WTC11 (cell line): Measurements from ENCODE around the gene LGR6. TPM values are rescaled to one million over a fixed set of nuclear protein-coding genes. Genes with fewer than 3 reads are reported as not detected.

Source experiments
- ATAC-seq: fragments of 200-7000 bp; cut with Tn5 transposase; 2 replicates; pipeline ENCODE4 v1.10.0; 2021; ENCODE audit warnings: mild to moderate bottlenecking, moderate library complexity
- CTCF ChIA-PET: fragments of 300-600 bp; sonication (Branson Sonifier 250); formaldehyde crosslinking; loops from one replicate; lab custom pipeline; 2021; ENCODE audit warnings: antibody characterized with exemption; lab: Charles Lee
- POLR2A ChIA-PET: fragments of 350-600 bp; sonication (Branson Sonifier 250); formaldehyde crosslinking; loops from one replicate; lab custom pipeline; 2021; ENCODE audit warnings: antibody characterized with exemption; lab: Charles Lee
- DNase-seq: peaks from one replicate; pipeline ENCODE4 v3.0.0; 2021; ENCODE audit warnings: low spot score
- H3K27ac Mint-ChIP-seq: 2 replicates; pipeline ENCODE4 v1.8.0; 2021; ENCODE audit warnings: mixed read lengths
- H3K27me3 Mint-ChIP-seq: 2 replicates; pipeline ENCODE4 v1.8.0; 2021; ENCODE audit warnings: low read depth, mild to moderate bottlenecking, moderate library complexity, mixed read lengths
- H3K36me3 Mint-ChIP-seq: 2 replicates; pipeline ENCODE4 v1.8.0; 2021; ENCODE audit warnings: mixed read lengths
- H3K4me1 Mint-ChIP-seq: 2 replicates; pipeline ENCODE4 v1.8.0; 2022; ENCODE audit warnings: mixed read lengths
- H3K4me3 Mint-ChIP-seq: 2 replicates; pipeline ENCODE4 v1.8.0; 2021; ENCODE audit warnings: mild to moderate bottlenecking, moderate library complexity, mixed read lengths
- H3K9me3 Mint-ChIP-seq: 2 replicates; pipeline ENCODE4 v1.8.0; 2021; ENCODE audit warnings: mixed read lengths
- CDX4 ChIP-seq: fragments of 250-450 bp; sonication (Bioruptor Pico); IDR thresholded peaks from 2 replicates; pipeline ENCODE4 v1.9.0; 2021; ENCODE audit warnings: moderate library complexity, mild to moderate bottlenecking, inconsistent platforms, borderline replicate concordance
- E2F5 ChIP-seq: sonication (generic); formaldehyde crosslinking; IDR thresholded peaks from 2 replicates; pipeline ENCODE4 v1.8.1; 2022; ENCODE audit warnings: mild to moderate bottlenecking, moderate library complexity, missing genetic modification reagents
- ELF4 ChIP-seq: sonication (generic); formaldehyde crosslinking; IDR thresholded peaks from 2 replicates; pipeline ENCODE4 v1.8.1; 2022; ENCODE audit warnings: low read depth, mild to moderate bottlenecking, moderate library complexity, missing genetic modification reagents
- EMX1 ChIP-seq: fragments of 250-450 bp; sonication (Bioruptor Pico); IDR thresholded peaks from 2 replicates; pipeline ENCODE4 v1.8.0; 2021; ENCODE audit warnings: mild to moderate bottlenecking
- ESRRA ChIP-seq: sonication (generic); formaldehyde crosslinking; IDR thresholded peaks from 2 replicates; pipeline ENCODE4 v1.8.1; 2022; ENCODE audit warnings: mild to moderate bottlenecking, missing genetic modification reagents, borderline replicate concordance
- FOXJ3 ChIP-seq: sonication (generic); formaldehyde crosslinking; IDR thresholded peaks from 2 replicates; pipeline ENCODE4 v1.9.0; 2021; ENCODE audit warnings: missing genetic modification reagents, mild to moderate bottlenecking, borderline replicate concordance
- GRHL2 ChIP-seq: fragments of 250-450 bp; sonication (Bioruptor Pico); IDR thresholded peaks from 2 replicates; pipeline ENCODE4 v1.8.0; 2022; ENCODE audit warnings: mild to moderate bottlenecking, moderate library complexity; ENCODE audit not compliant: insufficient replicate concordance, severe bottlenecking
- GTF2I ChIP-seq: fragments of 250-450 bp; sonication (Bioruptor Pico); conservative IDR thresholded peaks from 2 replicates; pipeline ENCODE4 v1.4.0; 2021; ENCODE audit warnings: mild to moderate bottlenecking
- MAX ChIP-seq: sonication (generic); formaldehyde crosslinking; IDR thresholded peaks from 2 replicates; pipeline ENCODE4 v1.8.0; 2022; ENCODE audit warnings: mild to moderate bottlenecking, missing genetic modification reagents
- NFATC4 ChIP-seq: fragments of 250-450 bp; sonication (Bioruptor Pico); IDR thresholded peaks from 2 replicates; pipeline ENCODE4 v1.9.0; 2021; ENCODE audit warnings: mild to moderate bottlenecking
- NR3C1 ChIP-seq: sonication (generic); formaldehyde crosslinking; conservative IDR thresholded peaks from 2 replicates; pipeline ENCODE4 v1.8.1; 2023; ENCODE audit warnings: low read depth, mild to moderate bottlenecking, missing genetic modification reagents
- PRRX2 ChIP-seq: fragments of 250-450 bp; sonication (Bioruptor Pico); IDR thresholded peaks from 2 replicates; pipeline ENCODE4 v1.8.0; 2021; ENCODE audit warnings: mild to moderate bottlenecking
- SMAD3 ChIP-seq: sonication (generic); formaldehyde crosslinking; IDR thresholded peaks from 2 replicates; pipeline ENCODE4 v1.8.0; 2022; ENCODE audit warnings: missing genetic modification reagents, mild to moderate bottlenecking, borderline replicate concordance
- SOX15 ChIP-seq: fragments of 250-450 bp; sonication (Bioruptor Pico); IDR thresholded peaks from 2 replicates; pipeline ENCODE4 v1.9.0; 2021; ENCODE audit warnings: mild to moderate bottlenecking
- ZMAT4 ChIP-seq: fragments of 250-450 bp; sonication (Bioruptor Pico); IDR thresholded peaks from 2 replicates; pipeline ENCODE4 v1.9.0; 2021; ENCODE audit warnings: mild to moderate bottlenecking
- ZNF263 ChIP-seq: sonication (generic); formaldehyde crosslinking; IDR thresholded peaks from 2 replicates; pipeline ENCODE4 v1.8.1; 2022; ENCODE audit warnings: low read depth, mild to moderate bottlenecking, moderate library complexity, missing genetic modification reagents
- ZNF396 ChIP-seq: fragments of 250-450 bp; sonication (Bioruptor Pico); IDR thresholded peaks from 2 replicates; pipeline ENCODE4 v1.8.0; 2021; ENCODE audit warnings: mild to moderate bottlenecking, moderate library complexity, borderline replicate concordance
- ZSCAN18 ChIP-seq: fragments of 250-450 bp; sonication (Bioruptor Pico); IDR thresholded peaks from 2 replicates; pipeline ENCODE4 v2.1.2; 2022; ENCODE audit warnings: mild to moderate bottlenecking, moderate library complexity
- total RNA-seq: library from RNA; stranded (reverse); gene quantifications from 3 replicates; pipeline ENCODE4 v1.2.3, GENCODE V29; 2021
- TF ChIP-seq, protein P1 (sequence below): sonication (generic); formaldehyde crosslinking; IDR thresholded peaks from 2 replicates; pipeline ENCODE4 v1.8.0; 2022; ENCODE audit warnings: mild to moderate bottlenecking, missing genetic modification reagents
- TF ChIP-seq, protein P2 (sequence below): sonication (generic); formaldehyde crosslinking; conservative IDR thresholded peaks from 2 replicates; pipeline ENCODE4 v1.8.1; 2023; ENCODE audit warnings: mild to moderate bottlenecking, low read depth, missing genetic modification reagents, moderate library complexity
- TF ChIP-seq, protein P3 (sequence below): fragments of 250-450 bp; sonication (Bioruptor Pico); conservative IDR thresholded peaks from 2 replicates; pipeline ENCODE4 v1.9.0; 2021; ENCODE audit warnings: mild to moderate bottlenecking

LGR6 gene
- total RNA-seq, 1 experiment from 2014 or later: 1.1 TPM

DNA sequence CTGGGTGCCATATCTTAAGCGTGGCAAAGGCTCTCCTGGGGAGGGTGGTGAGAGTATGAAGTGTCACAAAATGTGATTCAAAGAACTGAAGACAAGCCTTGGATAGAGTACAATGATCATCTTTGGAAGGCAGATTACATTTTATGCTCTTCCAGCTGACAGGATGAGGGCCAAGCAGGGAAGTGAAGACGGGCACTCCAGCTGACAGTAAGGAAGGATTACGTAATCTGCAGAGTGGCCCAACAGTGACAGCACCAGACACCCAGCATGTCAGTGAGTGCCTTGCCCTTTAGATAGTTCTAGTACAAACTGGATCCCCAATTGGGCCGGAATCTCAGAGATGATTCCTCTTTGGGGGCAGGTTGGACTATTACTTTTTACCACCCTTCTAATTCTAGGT, 95.4 kb downstream of the LGR6 start:
- CTCF ChIA-PET: interaction anchor here (1.5 to 2.9 kb wide), 4 partner anchors 14 to 100 kb away, joined by 3 to 9 read pairs (median 4); no protein-coding TSS in a partner anchor

GRCh38 chr1:202291001-202291400, 97.4 kb downstream of the LGR6 start:
- ATAC-seq: no peak
- CTCF ChIA-PET: interaction anchor here (0.7 to 2.9 kb wide), 7 partner anchors 16 to 106 kb away, joined by 3 to 9 read pairs (median 4); partner anchors contain the start of gene LGR6
- Mint-ChIP-seq H3K4me3 (no peak overlapping the region), H3K9me3 (no peaks in the 10 kb centered on the region), H3K4me1 (0 out of 2 replicates have a peak, but pooled peaks cover 2% of the 10 kb centered on the region), H3K27me3 (no peaks in the 10 kb centered on the region), H3K27ac (no peak overlapping the region), H3K36me3 (no peaks in the 10 kb centered on the region)
- POLR2A ChIA-PET: no interaction called here
- no peak for DNase-seq
- no peak for TF ChIP-seq GTF2I

More for the DNA sequence above, 95.4 kb downstream of the LGR6 start:
- no peak for ATAC-seq
- Mint-ChIP-seq H3K4me3 (no peak overlapping the region), H3K9me3 (no peaks in the 10 kb centered on the region), H3K27me3 (no peaks in the 10 kb centered on the region)
- POLR2A ChIA-PET: no interaction called here
- TF ChIP-seq FOXJ3 (CRISPR knock-in tag) (no peak), ESRRA (CRISPR knock-in tag) (no peak), PRRX2 (CRISPR knock-in tag) (no peak), SOX15 (CRISPR knock-in tag) (no peak), NR3C1 (CRISPR knock-in tag) (no peak), GRHL2 (CRISPR knock-in tag) (no peak), MAX (CRISPR knock-in tag) (no peak), ZSCAN18 (CRISPR knock-in tag) (no peak), GTF2I (no peak), ZMAT4 (CRISPR knock-in tag) (no peak), CDX4 (no peak), NFATC4 (CRISPR knock-in tag) (no peak), ZNF396 (CRISPR knock-in tag) (no peak), ELF4 (CRISPR knock-in tag) (no peak)
- TF ChIP-seq, protein P1, sequence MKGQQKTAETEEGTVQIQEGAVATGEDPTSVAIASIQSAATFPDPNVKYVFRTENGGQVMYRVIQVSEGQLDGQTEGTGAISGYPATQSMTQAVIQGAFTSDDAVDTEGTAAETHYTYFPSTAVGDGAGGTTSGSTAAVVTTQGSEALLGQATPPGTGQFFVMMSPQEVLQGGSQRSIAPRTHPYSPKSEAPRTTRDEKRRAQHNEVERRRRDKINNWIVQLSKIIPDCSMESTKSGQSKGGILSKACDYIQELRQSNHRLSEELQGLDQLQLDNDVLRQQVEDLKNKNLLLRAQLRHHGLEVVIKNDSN: no peak
- TF ChIP-seq, all 79 proteins: peak for 0
- Mint-ChIP-seq H3K27ac (no peak overlapping the region), H3K36me3 (no peaks in the 10 kb centered on the region), H3K4me1 (0 out of 2 replicates have a peak, but pooled peaks cover 2% of the 10 kb centered on the region)
- DNase-seq: no peak

- Mint-ChIP-seq H3K4me1 (no peaks in the 10 kb centered on the region), H3K27ac (no peak overlapping the region), H3K36me3 (no peaks in the 10 kb centered on the region), H3K4me3 (no peak overlapping the region), H3K27me3 (no peaks in the 10 kb centered on the region), H3K9me3 (no peaks in the 10 kb centered on the region)
- no peak for DNase-seq
- ChIA-PET POLR2A (no interaction called here), CTCF (no interaction called here)
- no peak for ATAC-seq
- TF ChIP-seq SMAD3 (CRISPR knock-in tag) (no peak), EMX1 (CRISPR knock-in tag) (no peak), ZNF263 (no peak), CDX4 (no peak), E2F5 (CRISPR knock-in tag) (no peak)
- TF ChIP-seq, protein P2, sequence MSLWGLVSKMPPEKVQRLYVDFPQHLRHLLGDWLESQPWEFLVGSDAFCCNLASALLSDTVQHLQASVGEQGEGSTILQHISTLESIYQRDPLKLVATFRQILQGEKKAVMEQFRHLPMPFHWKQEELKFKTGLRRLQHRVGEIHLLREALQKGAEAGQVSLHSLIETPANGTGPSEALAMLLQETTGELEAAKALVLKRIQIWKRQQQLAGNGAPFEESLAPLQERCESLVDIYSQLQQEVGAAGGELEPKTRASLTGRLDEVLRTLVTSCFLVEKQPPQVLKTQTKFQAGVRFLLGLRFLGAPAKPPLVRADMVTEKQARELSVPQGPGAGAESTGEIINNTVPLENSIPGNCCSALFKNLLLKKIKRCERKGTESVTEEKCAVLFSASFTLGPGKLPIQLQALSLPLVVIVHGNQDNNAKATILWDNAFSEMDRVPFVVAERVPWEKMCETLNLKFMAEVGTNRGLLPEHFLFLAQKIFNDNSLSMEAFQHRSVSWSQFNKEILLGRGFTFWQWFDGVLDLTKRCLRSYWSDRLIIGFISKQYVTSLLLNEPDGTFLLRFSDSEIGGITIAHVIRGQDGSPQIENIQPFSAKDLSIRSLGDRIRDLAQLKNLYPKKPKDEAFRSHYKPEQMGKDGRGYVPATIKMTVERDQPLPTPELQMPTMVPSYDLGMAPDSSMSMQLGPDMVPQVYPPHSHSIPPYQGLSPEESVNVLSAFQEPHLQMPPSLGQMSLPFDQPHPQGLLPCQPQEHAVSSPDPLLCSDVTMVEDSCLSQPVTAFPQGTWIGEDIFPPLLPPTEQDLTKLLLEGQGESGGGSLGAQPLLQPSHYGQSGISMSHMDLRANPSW: no peak
- TF ChIP-seq, protein P3, sequence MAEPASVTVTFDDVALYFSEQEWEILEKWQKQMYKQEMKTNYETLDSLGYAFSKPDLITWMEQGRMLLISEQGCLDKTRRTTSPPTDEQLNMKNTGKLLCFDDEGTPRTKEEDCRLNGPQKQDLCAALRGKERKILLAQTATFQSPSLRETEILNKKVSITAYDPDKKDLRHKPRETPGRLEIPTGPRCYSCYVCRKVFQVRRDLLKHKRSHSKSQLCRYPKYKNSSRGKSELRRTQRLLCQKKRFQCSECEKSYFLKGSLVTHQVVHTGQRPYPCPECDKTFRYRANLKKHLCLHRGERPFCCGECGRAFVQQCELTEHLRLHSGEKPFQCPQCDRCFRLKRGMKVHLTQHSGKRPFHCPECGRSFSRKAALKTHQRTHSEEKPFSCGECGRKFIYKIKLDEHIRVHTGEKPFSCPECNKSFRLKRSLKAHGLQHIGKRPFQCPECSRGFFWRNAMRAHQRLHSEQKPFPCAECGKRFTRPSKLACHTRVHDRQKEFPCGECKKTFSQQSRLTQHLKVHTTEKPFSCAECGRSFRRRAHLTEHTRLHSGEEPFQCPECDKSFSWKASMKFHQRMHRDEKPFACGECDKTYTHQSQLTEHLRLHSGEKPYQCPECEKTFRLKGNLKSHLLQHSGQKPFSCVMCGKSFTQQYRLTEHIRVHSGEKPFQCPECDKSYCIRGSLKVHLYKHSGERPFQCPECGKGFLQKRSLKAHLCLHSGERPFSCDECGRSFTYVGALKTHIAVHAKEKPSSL (CRISPR knock-in tag): no peak
Observed at GRCh38 chr1:202291961-202292712, 98.5 kb downstream of the LGR6 start.
